ENCODE data around the gene IL1RAPL1. TPM values are rescaled to one million over a fixed set of nuclear protein-coding genes. Genes with fewer than 3 reads are reported as not detected.
"Not testable (repeated sequence)": the region's sequence is repeated elsewhere in the genome, so short reads cannot be mapped to it uniquely, and the experiment has no call there.

The IL1RAPL1 gene
- total and polyA plus RNA-seq, 4 experiments from 2014 or later, result not detected

- no peaks in the 10 kb centered on the region for H3K36me3 Mint-ChIP-seq
- H3K27me3 Mint-ChIP-seq, result no peaks in the 10 kb centered on the region
- H3K27ac ChIP-seq (ENCODE audit: low read depth, low read length), result no peak overlapping the region
- ChIA-PET CTCF (ENCODE audit: partially characterized antibody) (no interaction called here), POLR2A (ENCODE audit: partially characterized antibody) (no interaction called here)
- no peak overlapping the region for H3K27ac Mint-ChIP-seq
- H3K4me3 Mint-ChIP-seq, result no peak overlapping the region
- H3K9me3 ChIP-seq (ENCODE audit: control insufficient read depth in 1 of 2, low read length in 2 of 2), result no peaks in the 10 kb centered on the region
- no peaks in the 10 kb centered on the region for H3K36me3 ChIP-seq (ENCODE audit: insufficient read depth, low read length)
- peaks cover 0 to 4% (median 0%) of the 10 kb centered on the region in 8 donors for H3K9me3 Mint-ChIP-seq
- H3K4me3 ChIP-seq (ENCODE audit: low read length in 2 of 2), result no peak overlapping the region
- DNase-seq, result no peak
- intact Hi-C loops (cut with micrococcal nuclease), result no loop called here
- H3K4me1 ChIP-seq (ENCODE audit: insufficient read depth, low read length), result no peaks in the 10 kb centered on the region
- H3K4me1 Mint-ChIP-seq, result no peaks in the 10 kb centered on the region
- no peaks in the 10 kb centered on the region for H3K27me3 ChIP-seq (ENCODE audit: insufficient read depth, low read length)
These were observed 503.6 kb downstream of the IL1RAPL1 start for GRCh38 chrX:29090811-29091210.

GRCh38 chrX:29107231-29107630, 520.0 kb downstream of the IL1RAPL1 start:
- Histone ChIP-seq H3K27me3 (ENCODE audit: insufficient read depth, low read length) (no peaks in the 10 kb centered on the region), H3K4me3 (ENCODE audit: low read length in 2 of 2) (no peak overlapping the region), H3K36me3 (ENCODE audit: insufficient read depth, low read length) (no peaks in the 10 kb centered on the region), H3K9me3 (ENCODE audit: control insufficient read depth in 1 of 2, low read length in 2 of 2) (no peaks in the 10 kb centered on the region), H3K27ac (ENCODE audit: low read depth, low read length) (no peak overlapping the region), H3K4me1 (ENCODE audit: insufficient read depth, low read length) (no peaks in the 10 kb centered on the region)
- intact Hi-C loops (cut with micrococcal nuclease), result no loop called here
- Mint-ChIP-seq H3K27ac (no peak overlapping the region), H3K4me3 (no peak overlapping the region), H3K27me3 (no peaks in the 10 kb centered on the region), H3K36me3 (no peaks in the 10 kb centered on the region), H3K4me1 (no peaks in the 10 kb centered on the region), H3K9me3 (peaks cover 0 to 7% (median 1%) of the 10 kb centered on the region in 8 donors)
- CTCF ChIA-PET (ENCODE audit: partially characterized antibody), result no interaction called here
- no peak for DNase-seq
- POLR2A ChIA-PET (ENCODE audit: partially characterized antibody), result no interaction called here

DNA sequence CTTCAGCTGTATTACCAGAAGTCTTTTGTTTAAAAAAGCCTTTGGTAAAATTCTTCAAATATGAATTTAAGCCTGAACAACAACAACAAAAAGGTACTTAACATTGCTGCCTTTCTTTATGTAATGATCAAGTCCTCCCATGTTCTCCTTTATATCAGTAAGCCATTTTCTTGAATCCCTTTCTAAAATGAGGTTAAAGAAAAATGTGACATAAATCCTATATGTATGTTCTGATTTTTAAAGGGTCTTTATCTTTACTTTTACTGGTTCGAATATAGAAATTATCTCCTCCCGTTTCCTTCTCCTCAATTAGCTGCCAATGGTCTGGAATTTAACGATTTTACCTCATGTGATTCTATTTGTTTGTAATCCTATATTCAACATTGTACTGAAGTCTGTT, 522.8 kb downstream of the IL1RAPL1 start:
- intact Hi-C loops (cut with micrococcal nuclease), result no loop called here
- no peaks in the 10 kb centered on the region for H3K4me1 ChIP-seq (ENCODE audit: insufficient read depth, low read length)
- ChIA-PET POLR2A (ENCODE audit: partially characterized antibody) (no interaction called here), CTCF (ENCODE audit: partially characterized antibody) (no interaction called here)
- H3K27me3 Mint-ChIP-seq, result no peaks in the 10 kb centered on the region
- no peak overlapping the region for H3K27ac ChIP-seq (ENCODE audit: low read depth, low read length)
- no peak for DNase-seq
- no peaks in the 10 kb centered on the region for H3K27me3 ChIP-seq (ENCODE audit: insufficient read depth, low read length)
- no peak overlapping the region for H3K4me3 Mint-ChIP-seq
- H3K36me3 Mint-ChIP-seq, result no peaks in the 10 kb centered on the region
- no peaks in the 10 kb centered on the region for H3K4me1 Mint-ChIP-seq
- H3K9me3 Mint-ChIP-seq, result peaks cover 0 to 2% (median 0%) of the 10 kb centered on the region in 8 donors
- H3K9me3 ChIP-seq (ENCODE audit: control insufficient read depth in 1 of 2, low read length in 2 of 2), result no peaks in the 10 kb centered on the region
- H3K27ac Mint-ChIP-seq, result no peak overlapping the region
- no peaks in the 10 kb centered on the region for H3K36me3 ChIP-seq (ENCODE audit: insufficient read depth, low read length)
- H3K4me3 ChIP-seq (ENCODE audit: low read length in 2 of 2), result no peak overlapping the region

DNA sequence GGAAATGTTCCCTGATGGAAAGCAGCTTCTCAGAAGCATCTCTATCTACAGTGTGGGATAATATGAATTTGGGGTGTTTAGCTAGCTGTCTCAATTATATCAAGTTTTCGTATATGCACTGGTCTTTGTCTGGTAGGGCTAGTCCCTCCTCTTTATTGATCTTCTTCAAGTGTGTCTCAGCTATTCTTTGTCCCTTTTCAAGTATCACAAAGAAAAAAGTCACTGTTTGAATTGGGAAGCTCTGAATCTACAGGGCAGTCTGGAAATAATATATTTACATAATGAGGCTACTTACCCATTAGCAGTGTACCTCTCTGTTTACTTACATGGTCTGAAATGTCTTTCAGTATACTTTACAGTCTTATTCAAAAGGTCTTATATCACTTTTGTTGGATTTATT, 526.0 kb downstream of the IL1RAPL1 start:
- H3K4me3 ChIP-seq (ENCODE audit: low read length in 2 of 2), result no peak overlapping the region
- peaks cover 0 to 5% (median 0%) of the 10 kb centered on the region in 8 donors for H3K9me3 Mint-ChIP-seq
- no peak overlapping the region for H3K27ac ChIP-seq (ENCODE audit: low read depth, low read length)
- no peaks in the 10 kb centered on the region for H3K36me3 Mint-ChIP-seq
- intact Hi-C loops (cut with micrococcal nuclease), result no loop called here
- no peaks in the 10 kb centered on the region for H3K4me1 Mint-ChIP-seq
- no peak for DNase-seq
- no peak overlapping the region for H3K27ac Mint-ChIP-seq
- H3K27me3 ChIP-seq (ENCODE audit: insufficient read depth, low read length), result no peaks in the 10 kb centered on the region
- ChIA-PET CTCF (ENCODE audit: partially characterized antibody) (no interaction called here), POLR2A (ENCODE audit: partially characterized antibody) (no interaction called here)
- no peaks in the 10 kb centered on the region for H3K36me3 ChIP-seq (ENCODE audit: insufficient read depth, low read length)
- peak overlapping the region in 1 of 8 donors; percentile 45 for H3K4me3 Mint-ChIP-seq
- H3K27me3 Mint-ChIP-seq, result no peaks in the 10 kb centered on the region
- no peaks in the 10 kb centered on the region for H3K9me3 ChIP-seq (ENCODE audit: control insufficient read depth in 1 of 2, low read length in 2 of 2)
- no peaks in the 10 kb centered on the region for H3K4me1 ChIP-seq (ENCODE audit: insufficient read depth, low read length)

GRCh38 chrX:29122817-29123216, 535.6 kb downstream of the IL1RAPL1 start:
- H3K4me3 Mint-ChIP-seq; H3K27me3 Mint-ChIP-seq; H3K4me1 Mint-ChIP-seq; H3K27ac Mint-ChIP-seq; H3K9me3 Mint-ChIP-seq; H3K36me3 ChIP-seq (ENCODE audit: insufficient read depth, low read length); H3K4me3 ChIP-seq (ENCODE audit: low read length in 2 of 2); H3K36me3 Mint-ChIP-seq; H3K27ac ChIP-seq (ENCODE audit: low read depth, low read length); H3K4me1 ChIP-seq (ENCODE audit: insufficient read depth, low read length); H3K9me3 ChIP-seq (ENCODE audit: control insufficient read depth in 1 of 2, low read length in 2 of 2); DNase-seq; H3K27me3 ChIP-seq (ENCODE audit: insufficient read depth, low read length); CTCF ChIA-PET (ENCODE audit: partially characterized antibody); POLR2A ChIA-PET (ENCODE audit: partially characterized antibody); intact Hi-C loops (cut with micrococcal nuclease): not testable (repeated sequence)

- Histone ChIP-seq H3K4me3 (ENCODE audit: low read length in 2 of 2) (no peak overlapping the region), H3K4me1 (ENCODE audit: insufficient read depth, low read length) (no peaks in the 10 kb centered on the region), H3K27ac (ENCODE audit: low read depth, low read length) (no peak overlapping the region), H3K27me3 (ENCODE audit: insufficient read depth, low read length) (no peaks in the 10 kb centered on the region), H3K36me3 (ENCODE audit: insufficient read depth, low read length) (no peaks in the 10 kb centered on the region), H3K9me3 (ENCODE audit: control insufficient read depth in 1 of 2, low read length in 2 of 2) (no peaks in the 10 kb centered on the region)
- H3K4me3 Mint-ChIP-seq, result no peak overlapping the region
- intact Hi-C loops (cut with micrococcal nuclease), result no loop called here
- H3K4me1 Mint-ChIP-seq, result no peaks in the 10 kb centered on the region
- CTCF ChIA-PET (ENCODE audit: partially characterized antibody), result no interaction called here
- H3K36me3 Mint-ChIP-seq, result no peaks in the 10 kb centered on the region
- H3K27me3 Mint-ChIP-seq, result no peaks in the 10 kb centered on the region
- POLR2A ChIA-PET (ENCODE audit: partially characterized antibody), result no interaction called here
- H3K27ac Mint-ChIP-seq, result no peak overlapping the region
- no peak for DNase-seq
- peaks cover 0 to 3% (median 0%) of the 10 kb centered on the region in 8 donors for H3K9me3 Mint-ChIP-seq
These were observed 543.7 kb downstream of the IL1RAPL1 start for GRCh38 chrX:29130905-29131304.

DNA sequence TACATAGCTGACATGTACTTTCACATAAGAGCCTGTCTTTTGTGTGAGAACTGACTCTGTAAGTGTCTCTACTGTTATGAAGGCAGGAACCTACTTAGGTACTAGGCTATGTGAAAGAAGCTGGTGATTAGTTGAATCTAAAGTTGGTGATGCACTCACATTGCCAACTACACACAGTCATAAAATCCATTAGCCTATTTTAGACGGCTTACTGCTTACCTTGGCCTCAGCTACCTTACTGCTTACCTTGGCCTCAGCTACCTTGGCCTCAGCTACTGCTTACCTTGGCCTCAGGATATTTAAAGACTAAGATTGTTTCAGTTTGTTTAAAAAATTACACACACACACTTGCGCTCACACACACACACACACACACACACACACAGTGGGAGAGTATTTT, 549.7 kb downstream of the IL1RAPL1 start:
- H3K9me3 Mint-ChIP-seq, result peaks cover 0 to 3% (median 0%) of the 10 kb centered on the region in 8 donors
- H3K36me3 ChIP-seq (ENCODE audit: insufficient read depth, low read length), result no peaks in the 10 kb centered on the region
- H3K4me3 ChIP-seq (ENCODE audit: low read length in 2 of 2), result no peak overlapping the region
- H3K27ac ChIP-seq (ENCODE audit: low read depth, low read length), result no peak overlapping the region
- POLR2A ChIA-PET (ENCODE audit: partially characterized antibody), result no interaction called here
- no peaks in the 10 kb centered on the region for H3K4me1 Mint-ChIP-seq
- no peak overlapping the region for H3K27ac Mint-ChIP-seq
- H3K27me3 ChIP-seq (ENCODE audit: insufficient read depth, low read length), result no peaks in the 10 kb centered on the region
- intact Hi-C loops (cut with micrococcal nuclease), result no loop called here
- no peaks in the 10 kb centered on the region for H3K27me3 Mint-ChIP-seq
- H3K4me3 Mint-ChIP-seq, result no peak overlapping the region
- no peaks in the 10 kb centered on the region for H3K36me3 Mint-ChIP-seq
- H3K9me3 ChIP-seq (ENCODE audit: control insufficient read depth in 1 of 2, low read length in 2 of 2), result no peaks in the 10 kb centered on the region
- CTCF ChIA-PET (ENCODE audit: partially characterized antibody), result no interaction called here
- no peaks in the 10 kb centered on the region for H3K4me1 ChIP-seq (ENCODE audit: insufficient read depth, low read length)
- DNase-seq, result no peak

GRCh38 chrX:29138003-29138402, 550.8 kb downstream of the IL1RAPL1 start:
- Mint-ChIP-seq H3K4me3 (no peak overlapping the region), H3K27ac (no peak overlapping the region), H3K27me3 (no peaks in the 10 kb centered on the region), H3K4me1 (no peaks in the 10 kb centered on the region), H3K9me3 (peaks cover 0 to 3% (median 0%) of the 10 kb centered on the region in 8 donors), H3K36me3 (no peaks in the 10 kb centered on the region)
- H3K4me3 ChIP-seq (ENCODE audit: low read length in 2 of 2), result no peak overlapping the region
- no peaks in the 10 kb centered on the region for H3K4me1 ChIP-seq (ENCODE audit: insufficient read depth, low read length)
- no peaks in the 10 kb centered on the region for H3K9me3 ChIP-seq (ENCODE audit: control insufficient read depth in 1 of 2, low read length in 2 of 2)
- H3K27ac ChIP-seq (ENCODE audit: low read depth, low read length), result no peak overlapping the region
- CTCF ChIA-PET (ENCODE audit: partially characterized antibody), result no interaction called here
- no peak for DNase-seq
- POLR2A ChIA-PET (ENCODE audit: partially characterized antibody), result no interaction called here
- H3K27me3 ChIP-seq (ENCODE audit: insufficient read depth, low read length), result no peaks in the 10 kb centered on the region
- H3K36me3 ChIP-seq (ENCODE audit: insufficient read depth, low read length), result no peaks in the 10 kb centered on the region
- intact Hi-C loops (cut with micrococcal nuclease), result no loop called here

All from CD4-positive, alpha-beta memory T cell (primary cell).